SU-DHL-6 (cell line): ENCODE measurements around the gene SERINC5.

Source experiments
- H2AFZ ChIP-seq: fragments of 200-600 bp; sonication (generic); 2 replicates; pipeline ENCODE4 v1.6.1; 2014; ENCODE audit warnings: low read depth, mild to moderate bottlenecking, moderate library complexity, mixed read lengths, antibody characterized with exemption, low read length; ENCODE audit not compliant: severe bottlenecking
- H3F3A ChIP-seq: fragments of 200-600 bp; shearing (Covaris generic); 2 replicates; pipeline ENCODE4 v1.6.0; 2016; ENCODE audit warnings: antibody characterized with exemption, mild to moderate bottlenecking; ENCODE audit not compliant: insufficient read depth
- H3K27ac ChIP-seq: fragments of 200-600 bp; sonication (generic); 2 replicates; pipeline ENCODE4 v1.5.1; 2016; ENCODE audit warnings: low read depth, mild to moderate bottlenecking, low read length, moderate library complexity, mixed read lengths
- H3K27me3 ChIP-seq: fragments of 200-600 bp; sonication (generic), shearing (Covaris generic); 2 replicates; pipeline ENCODE4 v1.6.0; 2014; ENCODE audit warnings: mild to moderate bottlenecking, low read length
- H3K36me3 ChIP-seq: fragments of 200-600 bp; sonication (generic); 2 replicates; pipeline ENCODE4 v1.6.1; 2014; ENCODE audit warnings: mild to moderate bottlenecking, low read length, mixed read lengths
- H3K4me2 ChIP-seq: fragments of 300-600, 200-600 bp; shearing (Covaris generic), sonication (generic); 2 replicates; pipeline ENCODE4 v1.6.0; 2014; ENCODE audit warnings: low read length, low read depth, mild to moderate bottlenecking; ENCODE audit not compliant: poor library complexity, severe bottlenecking
- H3K4me3 ChIP-seq: fragments of 200-600 bp; sonication (generic); 2 replicates; pipeline ENCODE4 v1.5.1; 2014; ENCODE audit warnings: antibody characterized with exemption, low read length, mild to moderate bottlenecking, mixed read lengths; ENCODE audit not compliant: insufficient read depth, poor library complexity, severe bottlenecking
- H3K79me2 ChIP-seq: fragments of 200-600 bp; sonication (generic); 2 replicates; pipeline ENCODE4 v1.6.1; 2014; ENCODE audit warnings: mild to moderate bottlenecking, low read length, moderate library complexity; ENCODE audit not compliant: insufficient read depth
- H3K9ac ChIP-seq: fragments of 200-600 bp; sonication (generic); 2 replicates; pipeline ENCODE4 v1.7.0; 2014; ENCODE audit warnings: mild to moderate bottlenecking, low read length
- H3K9me2 ChIP-seq: fragments of 200-600 bp; sonication (generic); replicated peaks from 2 replicates; pipeline ENCODE4 v1.6.1; 2014; ENCODE audit warnings: low read length; ENCODE audit not compliant: insufficient read depth
- H3K9me3 ChIP-seq: fragments of 200-600 bp; sonication (generic); 2 replicates; pipeline ENCODE4 v1.6.1; 2014; ENCODE audit warnings: low read length, mixed read lengths; ENCODE audit not compliant: insufficient read depth
- H4K20me1 ChIP-seq: fragments of 200-600 bp; sonication (generic); 2 replicates; pipeline ENCODE4 v1.6.1; 2014; ENCODE audit warnings: low read depth, mild to moderate bottlenecking, antibody characterized with exemption, low read length, moderate library complexity, mixed read lengths
- EZH2phosphoT487 ChIP-seq: fragments of 200-600 bp; sonication (generic), shearing (Covaris generic); conservative IDR thresholded peaks from 2 replicates; pipeline ENCODE4 v1.6.1; 2018; ENCODE audit warnings: mild to moderate bottlenecking, antibody characterized with exemption, low read length, moderate library complexity, mixed read lengths
- TF ChIP-seq, protein P1 (sequence below): fragments of 200-600 bp; sonication (generic); IDR thresholded peaks from one replicate; pipeline ENCODE4 v1.5.1; 2017; ENCODE audit warnings: antibody characterized with exemption, mild to moderate bottlenecking, low read length, moderate library complexity; ENCODE audit not compliant: insufficient read depth, poor library complexity, severe bottlenecking

SERINC5 gene

DNA sequence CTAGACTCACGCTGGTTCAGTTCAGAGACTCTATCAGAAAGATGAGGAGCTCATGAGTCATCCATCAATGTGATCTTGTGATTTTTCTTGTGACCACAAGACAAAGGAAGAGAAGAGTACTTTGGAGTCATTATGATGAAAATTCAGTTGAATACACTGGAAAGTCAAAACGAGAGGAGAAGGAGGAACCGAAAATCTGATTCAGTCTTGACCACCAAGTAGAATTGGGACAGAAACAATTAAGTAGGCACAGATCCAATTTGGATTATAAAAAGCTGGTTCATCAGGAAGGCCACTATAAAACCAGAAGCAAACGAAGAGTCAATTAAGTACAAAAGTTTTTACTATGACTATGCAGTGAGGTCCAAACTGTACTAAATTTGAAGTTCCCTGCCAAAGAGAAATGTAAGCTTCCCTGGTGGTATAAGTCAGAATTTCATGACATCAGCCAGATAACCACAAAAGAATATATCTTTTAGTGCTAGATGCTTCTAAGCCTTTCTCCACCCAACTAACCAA, 129.8 kb downstream of the SERINC5 start:
- H3K4me2 ChIP-seq, result no peak overlapping the region
- no peaks in the 10 kb centered on the region for H3K9me3 ChIP-seq
- peaks cover 4% of the 10 kb centered on the region; the same call in 1 of the 2 replicates for H3F3A ChIP-seq
- H3K4me3 ChIP-seq, result no peak overlapping the region
- no peaks in the 10 kb centered on the region for H4K20me1 ChIP-seq
- H3K36me3 ChIP-seq, result no peaks in the 10 kb centered on the region
- H3K79me2 ChIP-seq, result no peaks in the 10 kb centered on the region
- H3K27ac ChIP-seq, result no peak overlapping the region
- H3K9ac ChIP-seq, result no peak overlapping the region
- H3K9me2 ChIP-seq, result no peaks in the 10 kb centered on the region
- H2AFZ ChIP-seq, result no peak overlapping the region
- TF ChIP-seq, protein P1, sequence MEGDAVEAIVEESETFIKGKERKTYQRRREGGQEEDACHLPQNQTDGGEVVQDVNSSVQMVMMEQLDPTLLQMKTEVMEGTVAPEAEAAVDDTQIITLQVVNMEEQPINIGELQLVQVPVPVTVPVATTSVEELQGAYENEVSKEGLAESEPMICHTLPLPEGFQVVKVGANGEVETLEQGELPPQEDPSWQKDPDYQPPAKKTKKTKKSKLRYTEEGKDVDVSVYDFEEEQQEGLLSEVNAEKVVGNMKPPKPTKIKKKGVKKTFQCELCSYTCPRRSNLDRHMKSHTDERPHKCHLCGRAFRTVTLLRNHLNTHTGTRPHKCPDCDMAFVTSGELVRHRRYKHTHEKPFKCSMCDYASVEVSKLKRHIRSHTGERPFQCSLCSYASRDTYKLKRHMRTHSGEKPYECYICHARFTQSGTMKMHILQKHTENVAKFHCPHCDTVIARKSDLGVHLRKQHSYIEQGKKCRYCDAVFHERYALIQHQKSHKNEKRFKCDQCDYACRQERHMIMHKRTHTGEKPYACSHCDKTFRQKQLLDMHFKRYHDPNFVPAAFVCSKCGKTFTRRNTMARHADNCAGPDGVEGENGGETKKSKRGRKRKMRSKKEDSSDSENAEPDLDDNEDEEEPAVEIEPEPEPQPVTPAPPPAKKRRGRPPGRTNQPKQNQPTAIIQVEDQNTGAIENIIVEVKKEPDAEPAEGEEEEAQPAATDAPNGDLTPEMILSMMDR, result no peak
- no peak for TF ChIP-seq EZH2phosphoT487
- H3K27me3 ChIP-seq, result no peaks in the 10 kb centered on the region

DNA sequence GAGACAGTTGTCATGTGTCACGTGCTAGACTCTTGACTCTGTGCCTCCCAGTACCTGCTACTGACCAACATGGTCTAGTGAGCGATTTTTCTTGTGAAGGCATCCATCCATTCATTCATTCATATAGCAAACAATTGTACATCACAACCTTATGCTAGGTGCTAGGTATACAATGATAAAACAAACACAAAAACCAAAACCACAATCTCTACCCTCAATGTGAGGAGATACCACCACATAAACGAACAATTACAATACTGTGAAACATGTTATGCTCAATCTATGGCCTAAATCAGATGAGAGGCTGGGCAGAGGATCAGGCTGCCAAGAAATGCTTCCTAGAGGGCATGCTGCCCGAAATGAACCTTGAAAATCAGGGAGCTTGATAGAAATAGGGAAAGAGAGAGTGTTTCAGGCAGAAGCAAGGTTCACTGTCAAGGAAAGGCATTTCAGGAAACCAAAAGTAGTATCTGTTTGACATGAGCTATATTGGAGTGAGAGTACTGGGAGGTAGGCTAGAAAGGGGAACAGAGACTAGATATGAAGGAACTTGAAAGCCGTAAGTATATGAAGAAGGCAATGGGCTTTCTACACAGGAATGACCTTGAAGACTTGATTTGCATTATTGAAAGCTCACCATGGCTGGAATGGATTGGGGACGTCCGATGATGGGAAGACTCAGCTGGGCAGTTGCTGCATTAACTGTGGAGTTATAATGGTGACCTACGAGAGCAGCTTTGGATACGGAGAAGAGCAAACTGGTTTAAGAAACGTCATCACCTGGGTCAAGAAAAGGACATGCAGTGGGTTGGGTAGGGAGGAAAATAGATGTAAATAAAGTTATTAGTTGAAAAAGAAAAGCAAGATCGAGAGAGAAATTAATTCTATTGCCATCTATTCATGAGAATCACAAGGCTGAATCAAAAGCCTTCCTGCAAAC, 130.6 kb downstream of the SERINC5 start:
- no peaks in the 10 kb centered on the region for H3K9me2 ChIP-seq
- no peak overlapping the region for H2AFZ ChIP-seq
- H3K9me3 ChIP-seq, result no peaks in the 10 kb centered on the region
- no peak overlapping the region for H3K4me3 ChIP-seq
- no peaks in the 10 kb centered on the region for H3F3A ChIP-seq
- no peaks in the 10 kb centered on the region for H4K20me1 ChIP-seq
- no peaks in the 10 kb centered on the region for H3K36me3 ChIP-seq
- H3K27ac ChIP-seq, result no peak overlapping the region
- TF ChIP-seq, protein P1, result no peak
- no peak for TF ChIP-seq EZH2phosphoT487
- H3K4me2 ChIP-seq, result no peak overlapping the region
- no peak overlapping the region for H3K9ac ChIP-seq
- H3K79me2 ChIP-seq, result no peaks in the 10 kb centered on the region
- H3K27me3 ChIP-seq, result no peaks in the 10 kb centered on the region

DNA sequence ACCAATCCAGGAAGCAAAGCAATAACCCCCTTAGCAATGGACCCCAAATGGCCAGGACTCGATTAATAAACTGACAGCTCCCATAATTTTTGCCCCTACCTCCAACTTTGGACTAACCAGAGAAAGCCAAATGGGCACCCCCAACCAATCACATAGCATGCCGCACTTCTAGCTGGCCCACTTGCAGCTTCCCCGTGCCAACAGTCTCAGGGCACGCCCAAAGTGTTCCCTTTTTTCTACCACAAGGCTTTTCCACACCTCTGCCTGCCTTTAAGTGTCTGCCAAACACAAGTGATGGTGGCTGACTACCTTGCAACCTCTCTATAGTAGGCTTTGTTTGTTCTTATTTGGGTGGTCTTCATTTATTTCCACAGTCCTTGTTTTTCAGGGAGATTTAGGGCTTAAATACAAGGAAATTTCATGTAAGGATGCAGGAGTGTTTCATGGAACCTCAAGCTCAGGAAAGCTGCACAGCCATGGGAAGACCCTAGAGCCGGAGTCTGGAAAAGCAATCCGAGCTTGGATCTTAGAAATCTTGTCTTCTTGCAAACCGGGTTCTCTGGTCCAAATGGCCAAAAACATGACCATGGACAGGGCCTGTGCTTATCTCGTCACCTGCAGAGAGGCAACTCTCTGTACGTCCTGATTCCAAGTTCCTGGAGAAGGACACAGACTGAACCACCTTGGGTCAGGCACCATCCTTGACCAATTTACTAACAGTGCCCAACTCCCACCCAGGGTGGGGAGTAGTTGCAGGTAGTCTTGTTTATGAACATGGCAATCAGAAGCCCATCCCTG, 131.5 kb downstream of the SERINC5 start:
- H3K9me2 ChIP-seq, result no peaks in the 10 kb centered on the region
- H3K27me3 ChIP-seq, result no peaks in the 10 kb centered on the region
- no peak overlapping the region for H3K4me3 ChIP-seq
- H3K9ac ChIP-seq, result no peak overlapping the region
- no peak overlapping the region for H2AFZ ChIP-seq
- H3K36me3 ChIP-seq, result no peaks in the 10 kb centered on the region
- H3K4me2 ChIP-seq, result no peak overlapping the region
- H3K9me3 ChIP-seq, result no peaks in the 10 kb centered on the region
- no peaks in the 10 kb centered on the region for H4K20me1 ChIP-seq
- no peaks in the 10 kb centered on the region for H3K79me2 ChIP-seq
- no peak overlapping the region for H3K27ac ChIP-seq
- no peaks in the 10 kb centered on the region for H3F3A ChIP-seq
- no peak for TF ChIP-seq EZH2phosphoT487
- TF ChIP-seq, protein P1, result no peak
